IMR-90 (cell line): ENCODE measurements around the gene MGRN1. TPM values are rescaled to one million over a fixed set of nuclear protein-coding genes. Genes with fewer than 3 reads are reported as not detected.

Source experiments
- ATAC-seq: fragments of 200-7000 bp; cut with Tn5 transposase; 2 replicates; pipeline ENCODE4 v1.9.1; 2020; ENCODE audit warnings: low read depth, mild to moderate bottlenecking, moderate library complexity
- BruUV-seq: library from RNA; stranded (reverse); fragments of 400-500 nt; replicated peaks from 2 replicates; lab custom pipeline; 2021; lab: Mats Ljungman, UMichigan
- CTCF ChIA-PET: fragments of 300-600 bp; formaldehyde crosslinking; extraction: SDS; loops from one replicate; lab custom pipeline; 2021; ENCODE audit warnings: antibody characterized with exemption; lab: Yijun Ruan, JAX
- POLR2A ChIA-PET: fragments of 300-600 bp; sonication (Branson Sonifier 250); formaldehyde crosslinking; loops from one replicate; lab custom pipeline; 2022; ENCODE audit warnings: antibody characterized with exemption; ENCODE audit not compliant: unreplicated experiment; lab: Charles Lee
- DNase-seq: peaks from one replicate; pipeline ENCODE4 v3.0.0; 2013
- H2AFZ ChIP-seq: replicated peaks from 2 replicates; pipeline ENCODE3; 2013; ENCODE audit warnings: low read length, mild to moderate bottlenecking; ENCODE audit not compliant: poor library complexity
- H2AK5ac ChIP-seq: 2 replicates; pipeline ENCODE4 v1.6.1; 2013; ENCODE audit warnings: low read depth, low read length, inconsistent platforms
- H2AK9ac ChIP-seq: replicated peaks from 2 replicates; pipeline ENCODE3; 2013; ENCODE audit warnings: mild to moderate bottlenecking, low read depth, low read length, moderate library complexity; ENCODE audit not compliant: poor library complexity
- H2BK120ac ChIP-seq: 2 replicates; pipeline ENCODE4 v1.6.1; 2013; ENCODE audit warnings: low read depth, low read length, inconsistent platforms
- H2BK15ac ChIP-seq: 3 replicates; pipeline ENCODE4 v1.6.1; 2013; ENCODE audit warnings: low read depth, low read length, inconsistent platforms
- H2BK20ac ChIP-seq: 2 replicates; pipeline ENCODE4 v1.6.1; 2013; ENCODE audit warnings: low read depth, mild to moderate bottlenecking, inconsistent platforms, low read length, moderate library complexity
- H2BK5ac ChIP-seq: 2 replicates; pipeline ENCODE4 v1.6.1; 2013; ENCODE audit warnings: mild to moderate bottlenecking, low read depth, low read length, inconsistent platforms; ENCODE audit not compliant: poor library complexity, severe bottlenecking
- H3K14ac ChIP-seq: replicated peaks from 2 replicates; pipeline ENCODE4 v1.6.1; 2013; ENCODE audit warnings: low read depth, low read length, inconsistent platforms
- H3K18ac ChIP-seq: 2 replicates; pipeline ENCODE4 v1.6.1; 2013; ENCODE audit warnings: low read depth, low read length, control low read depth
- H3K23ac ChIP-seq: 2 replicates; pipeline ENCODE4 v1.6.1; 2013; ENCODE audit warnings: low read depth, low read length, inconsistent platforms
- H3K27ac ChIP-seq: 2 replicates; pipeline ENCODE4 v1.5.1; 2013; ENCODE audit warnings: mild to moderate bottlenecking, control low read depth, low read length; ENCODE audit not compliant: insufficient read depth
- H3K27me3 ChIP-seq: 2 replicates; pipeline ENCODE4 v1.6.1; 2013; ENCODE audit warnings: low read length; ENCODE audit not compliant: control insufficient read depth, insufficient read depth
- H3K36me3 ChIP-seq: 2 replicates; pipeline ENCODE4 v1.6.1; 2013; ENCODE audit warnings: low read length, mixed read lengths; ENCODE audit not compliant: control insufficient read depth, insufficient read depth
- H3K4ac ChIP-seq: 2 replicates; pipeline ENCODE4 v1.6.1; 2013; ENCODE audit warnings: low read depth, low read length, inconsistent platforms
- H3K4me1 ChIP-seq: 2 replicates; pipeline ENCODE4 v1.6.1; 2013; ENCODE audit warnings: low read length, mixed read lengths; ENCODE audit not compliant: control insufficient read depth, insufficient read depth
- H3K4me2 ChIP-seq: 2 replicates; pipeline ENCODE4 v1.6.1; 2013; ENCODE audit warnings: low read depth, mild to moderate bottlenecking, control low read depth, low read length, moderate library complexity
- H3K4me3 ChIP-seq: 2 replicates; pipeline ENCODE4 v1.5.1; 2013; ENCODE audit warnings: low read depth, mild to moderate bottlenecking, control low read depth, low read length, moderate library complexity; ENCODE audit not compliant: insufficient read depth
- H3K56ac ChIP-seq: 2 replicates; pipeline ENCODE4 v1.6.1; 2013; ENCODE audit warnings: low read length, inconsistent platforms; ENCODE audit not compliant: insufficient read depth; ENCODE audit errors: extremely low read depth
- H3K79me1 ChIP-seq, 2 experiments: 2 replicates each; pipeline ENCODE4 v1.6.1; 2013; ENCODE audit warnings: low read length in 2 of 2, inconsistent platforms in 1 of 2, low read depth in 1 of 2
- H3K9ac ChIP-seq: 2 replicates; pipeline ENCODE4 v1.6.1; 2013; ENCODE audit warnings: low read depth, low read length, control low read depth
- H3K9me1 ChIP-seq: 2 replicates; pipeline ENCODE4 v1.6.1; 2013; ENCODE audit warnings: low read length, inconsistent platforms; ENCODE audit not compliant: insufficient read depth
- H3K9me3 ChIP-seq: 2 replicates; pipeline ENCODE4 v1.6.1; 2013; ENCODE audit warnings: low read length; ENCODE audit not compliant: control insufficient read depth, insufficient read depth
- H4K20me1 ChIP-seq: 2 replicates; pipeline ENCODE4 v1.6.1; 2013; ENCODE audit warnings: low read length, inconsistent platforms; ENCODE audit not compliant: insufficient read depth
- H4K5ac ChIP-seq: 2 replicates; pipeline ENCODE4 v1.6.1; 2013; ENCODE audit warnings: mild to moderate bottlenecking, low read depth, low read length, control low read depth
- H4K8ac ChIP-seq, 2 experiments: 2 replicates each; pipeline ENCODE4 v1.6.1; 2013; ENCODE audit warnings: low read depth in 2 of 2, low read length in 2 of 2, control low read depth in 1 of 2, inconsistent platforms in 1 of 2
- H4K91ac ChIP-seq: 2 replicates; pipeline ENCODE4 v1.6.1; 2013; ENCODE audit warnings: low read depth, low read length, inconsistent platforms; ENCODE audit not compliant: insufficient read depth
- BHLHE40 ChIP-seq: fragments of 150-350 bp; IDR thresholded peaks from 2 replicates; pipeline ENCODE4 v1.6.1; 2016; ENCODE audit warnings: mild to moderate bottlenecking, low read depth, low read length
- CEBPB ChIP-seq: IDR thresholded peaks from 2 replicates; pipeline ENCODE4 v1.6.1; 2012; ENCODE audit warnings: low read depth, low read length, improper control_type of control experiment
- CHD1 ChIP-seq: IDR thresholded peaks from 2 replicates; pipeline ENCODE4 v1.6.1; 2012; ENCODE audit warnings: low read depth, low read length, improper control_type of control experiment
- CTCF ChIP-seq: conservative IDR thresholded peaks from 2 replicates; pipeline ENCODE4 v1.5.1; 2012; ENCODE audit warnings: mild to moderate bottlenecking, low read depth, low read length, improper control_type of control experiment
- FOS ChIP-seq: fragments of 150-350 bp; IDR thresholded peaks from 2 replicates; pipeline ENCODE4 v1.6.1; 2016; ENCODE audit warnings: low read depth, low read length
- MAFK ChIP-seq: IDR thresholded peaks from 2 replicates; pipeline ENCODE4 v1.6.1; 2012; ENCODE audit warnings: low read depth, low read length, improper control_type of control experiment
- MAZ ChIP-seq: IDR thresholded peaks from 2 replicates; pipeline ENCODE4 v1.6.1; 2012; ENCODE audit warnings: low read depth, mild to moderate bottlenecking, low read length, improper control_type of control experiment, moderate library complexity, borderline replicate concordance
- MXI1 ChIP-seq: IDR thresholded peaks from 2 replicates; pipeline ENCODE4 v1.6.1; 2012; ENCODE audit warnings: low read depth, mild to moderate bottlenecking, low read length, moderate library complexity, borderline replicate concordance
- NFE2L2 ChIP-seq: fragments of 150-350 bp; IDR thresholded peaks from 2 replicates; pipeline ENCODE4 v1.6.1; 2016; ENCODE audit warnings: low read depth, mild to moderate bottlenecking, low read length
- POLR2A ChIP-seq: IDR thresholded peaks from 2 replicates; pipeline ENCODE4 v1.6.1; 2012; ENCODE audit warnings: mild to moderate bottlenecking, low read depth, low read length
- RAD21 ChIP-seq: IDR thresholded peaks from 2 replicates; pipeline ENCODE4 v1.6.1; 2012; ENCODE audit warnings: low read length, improper control_type of control experiment
- RCOR1 ChIP-seq: IDR thresholded peaks from 2 replicates; pipeline ENCODE4 v1.6.1; 2012; ENCODE audit warnings: mild to moderate bottlenecking, low read length, improper control_type of control experiment; ENCODE audit not compliant: insufficient replicate concordance
- RFX5 ChIP-seq: IDR thresholded peaks from 2 replicates; pipeline ENCODE4 v1.8.0; 2012; ENCODE audit warnings: low read depth, mild to moderate bottlenecking, low read length, moderate library complexity
- SMC3 ChIP-seq: fragments of 150-350 bp; IDR thresholded peaks from 2 replicates; pipeline ENCODE4 v1.6.1; 2016; ENCODE audit warnings: low read depth, mild to moderate bottlenecking, antibody characterized with exemption, low read length, moderate library complexity
- WGBS, 2 experiments: methylation state at CpG; one replicate each; pipeline versions ENCODE4 v1.1.5 to v1.1.7; 2013; ENCODE audit warnings: missing lambda C conversion rate in 2 of 2; ENCODE audit not compliant: insufficient read length in 1 of 2; ENCODE audit errors: extremely low coverage in 2 of 2; 5-methylcytosine and 5-hydroxymethylcytosine counted together
- dilution Hi-C: fragments of 300-500 bp; cut with HindIII; formaldehyde crosslinking; loops from one replicate; pipeline ENCODE4 v1.14.3; 2018; ENCODE audit warnings: low sequenced_read_pairs; ENCODE audit not compliant: unreplicated experiment
- in situ Hi-C: fragments of 300-500 bp; cut with MboI; formaldehyde crosslinking; loops from 3 replicates; pipeline ENCODE4 v1.14.3; 2019; ENCODE audit warnings: low sequenced_read_pairs, inconsistent platforms, mixed read lengths
- intact Hi-C: fragments of 100-400 bp; cut with micrococcal nuclease; formaldehyde crosslinking; loops from 2 replicates; pipeline ENCODE4 v1.10.0; 2022
- polyA plus RNA-seq, 3 experiments: library from polyadenylated mRNA; depleted of rRNA; stranded (reverse); fragments of >200 nt; gene quantifications; 2 replicates each; pipeline ENCODE4 v1.2.3, GENCODE V29; 2012; ENCODE audit warnings: low replicate concordance in 1 of 3
- total RNA-seq: library from RNA; depleted of rRNA; stranded (reverse); fragments of >200 nt; gene quantifications from 2 replicates; pipeline ENCODE4 v1.2.3, GENCODE V29; 2012
- TF ChIP-seq, protein P1 (sequence below): fragments of 150-350 bp; IDR thresholded peaks from 2 replicates; pipeline ENCODE4 v1.6.1; 2017; ENCODE audit warnings: mild to moderate bottlenecking, antibody characterized with exemption, low read length, low read depth

MGRN1 gene
- total and polyA plus RNA-seq, 2 of the 4 experiments (the other 2 are of a cell fraction), result 11.7 to 32.7 TPM

DNA sequence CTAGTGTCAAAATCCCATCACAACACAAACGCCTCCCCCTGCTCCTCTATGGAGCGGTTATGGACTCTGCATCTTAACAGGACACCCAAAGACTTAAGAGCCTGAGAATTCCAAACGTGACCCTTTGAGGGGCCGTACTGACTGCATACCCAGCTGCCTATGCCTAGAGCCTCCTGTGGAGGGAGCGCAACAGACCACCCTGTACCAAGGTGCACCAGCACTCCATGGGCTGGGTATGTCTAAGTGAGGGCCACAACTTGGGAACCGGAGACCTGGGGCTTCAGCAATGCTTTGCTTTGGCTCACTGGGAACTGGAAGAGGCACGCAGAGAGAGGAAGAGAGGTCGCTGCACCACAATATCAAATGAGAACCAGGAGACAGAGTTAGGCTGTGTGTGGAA, 104.0 kb downstream of the MGRN1 start:
- intact Hi-C loops (no loop called here), in situ Hi-C loops (no loop called here), dilution Hi-C loops (no loop called here)
- H3K18ac ChIP-seq, result no peak overlapping the region
- no peak overlapping the region for H2AFZ ChIP-seq
- H3K4me2 ChIP-seq, result no peak overlapping the region
- no peak overlapping the region for H2AK5ac ChIP-seq
- no peak overlapping the region for H2BK5ac ChIP-seq
- no peak overlapping the region for H3K56ac ChIP-seq
- no peak overlapping the region for H3K23ac ChIP-seq
- ATAC-seq (no peak), DNase-seq (no peak)
- no peaks in the 10 kb centered on the region for H3K27me3 ChIP-seq
- no peaks in the 10 kb centered on the region for H3K4me1 ChIP-seq
- H3K9ac ChIP-seq, result no peak overlapping the region
- no peak overlapping the region for H3K4ac ChIP-seq
- BruUV-seq, result no TSS peak
- H2BK15ac ChIP-seq, result no peak overlapping the region
- H2BK20ac ChIP-seq, result no peak overlapping the region
- H3K4me3 ChIP-seq, result no peak overlapping the region
- peaks cover 43% of the 10 kb centered on the region for H3K36me3 ChIP-seq
- H2AK9ac ChIP-seq, result no peak overlapping the region
- peaks cover 4% of the 10 kb centered on the region; the same call in 1 of the 2 replicates for H3K9me1 ChIP-seq
- no peak overlapping the region for H4K5ac ChIP-seq
- no peak overlapping the region for H2BK120ac ChIP-seq
- H3K79me1 ChIP-seq, result peaks cover 19 to 56% of the 10 kb centered on the region in 2 experiments
- H3K27ac ChIP-seq, result no peak overlapping the region
- POLR2A ChIA-PET, result no interaction called here
- H3K14ac ChIP-seq, result no peak overlapping the region
- no peak overlapping the region for H4K91ac ChIP-seq
- TF ChIP-seq FOS, result no peak
- TF ChIP-seq NFE2L2, result no peak
- no peak for TF ChIP-seq CHD1
- TF ChIP-seq POLR2A, result no peak
- TF ChIP-seq RAD21, result no peak
- no peak for TF ChIP-seq RFX5
- no peak for TF ChIP-seq CEBPB
- TF ChIP-seq RCOR1, result no peak
- TF ChIP-seq MAZ, result no peak
- TF ChIP-seq, protein P1, sequence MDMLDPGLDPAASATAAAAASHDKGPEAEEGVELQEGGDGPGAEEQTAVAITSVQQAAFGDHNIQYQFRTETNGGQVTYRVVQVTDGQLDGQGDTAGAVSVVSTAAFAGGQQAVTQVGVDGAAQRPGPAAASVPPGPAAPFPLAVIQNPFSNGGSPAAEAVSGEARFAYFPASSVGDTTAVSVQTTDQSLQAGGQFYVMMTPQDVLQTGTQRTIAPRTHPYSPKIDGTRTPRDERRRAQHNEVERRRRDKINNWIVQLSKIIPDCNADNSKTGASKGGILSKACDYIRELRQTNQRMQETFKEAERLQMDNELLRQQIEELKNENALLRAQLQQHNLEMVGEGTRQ, result no peak
- TF ChIP-seq SMC3, result no peak
- TF ChIP-seq BHLHE40, result no peak
- no peak for TF ChIP-seq MXI1
- no peak for TF ChIP-seq MAFK
- TF ChIP-seq CTCF, result no peak
- WGBS, 2 experiments, result no CpG with 5 or more reads among the region's 8 CpGs
- H3K9me3 ChIP-seq, result no peaks in the 10 kb centered on the region
- H4K8ac ChIP-seq, result no peak overlapping the region
- CTCF ChIA-PET, result no interaction called here
- H4K20me1 ChIP-seq, result no peaks in the 10 kb centered on the region
